ENCODE data around the gene HOXC9. TPM values are rescaled to one million over a fixed set of nuclear protein-coding genes. Genes with fewer than 3 reads are reported as not detected.
A peak's percentile ranks its signal among the peaks of the same experiment; 100 is the strongest.

Gene HOXC9
- total RNA-seq, 2 donors from 2014 or later, result not detected

- ATAC-seq (replicated peaks), result no peak
- Mint-ChIP-seq H3K36me3 (ENCODE audit: low read depth) (peaks cover 12% of the 10 kb centered on the region), H3K4me1 (peaks cover 10% of the 10 kb centered on the region), H3K9me3 (no peaks in the 10 kb centered on the region), H3K27me3 (peaks cover 70% of the 10 kb centered on the region), H3K4me3 (no peak overlapping the region), H3K27ac (no peak overlapping the region)
These were observed 42.9 kb upstream of the HOXC9 start for GRCh38 chr12:53956914-53957536.

GRCh38 chr12:53958128-53958527, 41.8 kb upstream of the HOXC9 start:
- Mint-ChIP-seq H3K9me3 (no peaks in the 10 kb centered on the region), H3K4me3 (no peak overlapping the region), H3K36me3 (ENCODE audit: low read depth) (peaks cover 12% of the 10 kb centered on the region), H3K27ac (no peak overlapping the region), H3K4me1 (peaks cover 10% of the 10 kb centered on the region), H3K27me3 (peaks cover 67% of the 10 kb centered on the region)
- no peak for ATAC-seq (replicated peaks)

GRCh38 chr12:53959314-53959713, 40.6 kb upstream of the HOXC9 start:
- H3K27ac Mint-ChIP-seq, result no peak overlapping the region
- peaks cover 66% of the 10 kb centered on the region for H3K27me3 Mint-ChIP-seq

GRCh38 chr12:53960187-53961024, 39.6 kb upstream of the HOXC9 start:
- no peak overlapping the region for H3K4me3 Mint-ChIP-seq
- H3K36me3 Mint-ChIP-seq (ENCODE audit: low read depth), result peaks cover 22% of the 10 kb centered on the region
- no peak overlapping the region for H3K27ac Mint-ChIP-seq
- no peak for ATAC-seq (replicated peaks)
- H3K4me1 Mint-ChIP-seq, result peaks cover 21% of the 10 kb centered on the region
- H3K9me3 Mint-ChIP-seq, result no peaks in the 10 kb centered on the region
- H3K27me3 Mint-ChIP-seq, result peaks cover 75% of the 10 kb centered on the region

More at GRCh38 chr12:53959314-53959713, 40.6 kb upstream of the HOXC9 start:
- H3K4me1 Mint-ChIP-seq, result peaks cover 15% of the 10 kb centered on the region
- H3K9me3 Mint-ChIP-seq, result no peaks in the 10 kb centered on the region
- H3K4me3 Mint-ChIP-seq, result no peak overlapping the region
- no peak for ATAC-seq (replicated peaks)
- H3K36me3 Mint-ChIP-seq (ENCODE audit: low read depth), result peaks cover 17% of the 10 kb centered on the region

GRCh38 chr12:53961025-53961761, 38.8 kb upstream of the HOXC9 start:
- Mint-ChIP-seq H3K4me1 (peaks cover 19% of the 10 kb centered on the region), H3K27ac (no peak overlapping the region), H3K27me3 (peaks cover 75% of the 10 kb centered on the region), H3K9me3 (no peaks in the 10 kb centered on the region), H3K36me3 (ENCODE audit: low read depth) (peaks cover 19% of the 10 kb centered on the region), H3K4me3 (no peak overlapping the region)
- ATAC-seq (replicated peaks), result no peak

- H3K27me3 Mint-ChIP-seq, result peaks cover 77% of the 10 kb centered on the region
- ATAC-seq (replicated peaks), result no peak
- H3K36me3 Mint-ChIP-seq (ENCODE audit: low read depth), result peaks cover 19% of the 10 kb centered on the region
- H3K27ac Mint-ChIP-seq, result no peak overlapping the region
- H3K9me3 Mint-ChIP-seq, result no peaks in the 10 kb centered on the region
- H3K4me3 Mint-ChIP-seq, result no peak overlapping the region
- H3K4me1 Mint-ChIP-seq, result peaks cover 18% of the 10 kb centered on the region
These were observed 37.0 kb upstream of the HOXC9 start for GRCh38 chr12:53963005-53963404.

- Mint-ChIP-seq H3K27me3 (peaks cover 77% of the 10 kb centered on the region), H3K9me3 (no peaks in the 10 kb centered on the region), H3K27ac (no peak overlapping the region), H3K4me1 (peaks cover 15% of the 10 kb centered on the region), H3K36me3 (ENCODE audit: low read depth) (peaks cover 13% of the 10 kb centered on the region), H3K4me3 (no peak overlapping the region)
- ATAC-seq (replicated peaks), result no peak
These were observed 36.3 kb upstream of the HOXC9 start for GRCh38 chr12:53963434-53964314.

- Mint-ChIP-seq H3K4me3 (no peak overlapping the region), H3K9me3 (no peaks in the 10 kb centered on the region), H3K4me1 (peaks cover 15% of the 10 kb centered on the region), H3K27me3 (peaks cover 76% of the 10 kb centered on the region), H3K36me3 (ENCODE audit: low read depth) (peaks cover 13% of the 10 kb centered on the region), H3K27ac (no peak overlapping the region)
- no peak for ATAC-seq (replicated peaks)
These were observed 35.6 kb upstream of the HOXC9 start for GRCh38 chr12:53964315-53964713.

GRCh38 chr12:53965281-53966084, 34.5 kb upstream of the HOXC9 start:
- Mint-ChIP-seq H3K27ac (no peak overlapping the region), H3K4me3 (peak overlapping the region; percentile 13)
- ATAC-seq (replicated peaks), result no peak

GRCh38 chr12:53966085-53966384, 33.9 kb upstream of the HOXC9 start:
- Mint-ChIP-seq H3K36me3 (ENCODE audit: low read depth) (peaks cover 13% of the 10 kb centered on the region), H3K27me3 (peaks cover 77% of the 10 kb centered on the region), H3K9me3 (no peaks in the 10 kb centered on the region), H3K4me1 (peaks cover 15% of the 10 kb centered on the region), H3K27ac (no peak overlapping the region), H3K4me3 (peak overlapping the region; percentile 13)
- ATAC-seq (replicated peaks), result no peak

More at GRCh38 chr12:53965281-53966084, 34.5 kb upstream of the HOXC9 start:
- H3K4me1 Mint-ChIP-seq, result peaks cover 15% of the 10 kb centered on the region
- H3K36me3 Mint-ChIP-seq (ENCODE audit: low read depth), result peaks cover 13% of the 10 kb centered on the region
- H3K27me3 Mint-ChIP-seq, result peaks cover 73% of the 10 kb centered on the region
- no peaks in the 10 kb centered on the region for H3K9me3 Mint-ChIP-seq

GRCh38 chr12:53966385-53967133, 33.4 kb upstream of the HOXC9 start:
- H3K9me3 Mint-ChIP-seq, result no peaks in the 10 kb centered on the region
- ATAC-seq (replicated peaks), result no peak
- H3K4me1 Mint-ChIP-seq, result peaks cover 15% of the 10 kb centered on the region
- no peak overlapping the region for H3K27ac Mint-ChIP-seq
- peak overlapping the region; percentile 10 for H3K4me3 Mint-ChIP-seq
- H3K27me3 Mint-ChIP-seq, result peaks cover 82% of the 10 kb centered on the region
- H3K36me3 Mint-ChIP-seq (ENCODE audit: low read depth), result peaks cover 13% of the 10 kb centered on the region

GRCh38 chr12:53967421-53967925, 32.5 kb upstream of the HOXC9 start:
- ATAC-seq (replicated peaks), result no peak
- Mint-ChIP-seq H3K9me3 (no peaks in the 10 kb centered on the region), H3K4me3 (no peak overlapping the region), H3K27ac (no peak overlapping the region), H3K36me3 (ENCODE audit: low read depth) (peaks cover 13% of the 10 kb centered on the region), H3K27me3 (peaks cover 85% of the 10 kb centered on the region), H3K4me1 (peaks cover 15% of the 10 kb centered on the region)

All from activated T-helper 17 cell treated with anti-CD3 and anti-CD28 coated beads, Interleukin-2, amount 50 U/mL, for 72 hours (primary cell).